Brain microvascular endothelial cell (primary cell): Measurements from ENCODE around the gene CHMP3.

Experiments used
- DNase-seq: peaks from one replicate; pipeline ENCODE4 v3.0.0-alpha.2; 2020
- H3K27ac ChIP-seq: fragments of 250-450 bp; sonication (Bioruptor Pico); 2 replicates; pipeline ENCODE4 v1.5.1; 2020; ENCODE audit warnings: mild to moderate bottlenecking, moderate library complexity
- H3K27me3 ChIP-seq: fragments of 250-450 bp; sonication (Bioruptor Pico); replicated peaks from 2 replicates; pipeline ENCODE4 v1.5.1; 2020; ENCODE audit warnings: mild to moderate bottlenecking
- H3K36me3 ChIP-seq: fragments of 250-450 bp; sonication (Bioruptor Pico); replicated peaks from 2 replicates; pipeline ENCODE4 v1.5.1; 2020; ENCODE audit warnings: mild to moderate bottlenecking
- H3K4me3 ChIP-seq: 2 replicates; pipeline ENCODE4 v1.5.1; 2011; ENCODE audit warnings: low read depth, mild to moderate bottlenecking, control low read depth, low read length, moderate library complexity
- CTCF ChIP-seq: IDR thresholded peaks from 2 replicates; pipeline ENCODE4 v1.5.1; 2011; ENCODE audit warnings: low read depth, mild to moderate bottlenecking, moderate library complexity, low read length, control low read depth, inconsistent platforms; ENCODE audit errors: missing control alignments
- in situ Hi-C: cut with HindIII; loops from 2 replicates; pipeline ENCODE4 v1.10.0; 2017; ENCODE audit warnings: low sequenced_read_pairs, low pct_ligation_motif_present

The CHMP3 gene

GRCh38 chr2:86519349-86519748 lies 43.9 kb downstream of the CHMP3 start:
- TF ChIP-seq CTCF = no peak
- in situ Hi-C loops = no loop called here
- H3K36me3 ChIP-seq = no peaks in the 10 kb centered on the region
- H3K27ac ChIP-seq = no peak overlapping the region
- no peak overlapping the region for H3K4me3 ChIP-seq
- no peak for DNase-seq
- no peaks in the 10 kb centered on the region for H3K27me3 ChIP-seq

DNA sequence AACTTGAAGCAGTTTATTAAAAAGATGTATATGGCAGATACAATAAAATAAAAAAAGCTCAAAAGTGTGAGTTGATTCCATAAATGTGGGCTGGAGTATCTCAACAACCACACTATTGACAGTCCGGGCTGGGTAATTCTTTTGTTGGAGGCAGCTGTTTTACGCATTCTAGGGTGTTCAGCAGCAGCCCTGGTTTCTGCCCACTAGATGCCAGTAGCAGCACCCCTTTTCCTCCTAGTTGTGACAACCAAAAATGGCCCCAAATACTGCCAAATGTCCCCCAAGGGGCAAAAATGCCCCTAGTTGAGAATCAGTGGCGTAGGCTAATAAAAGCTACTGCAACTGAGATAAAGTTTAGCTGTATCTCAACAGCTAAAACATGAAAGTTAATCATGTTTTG lies 44.8 kb downstream of the CHMP3 start:
- no peaks in the 10 kb centered on the region for H3K36me3 ChIP-seq
- in situ Hi-C loops = no loop called here
- no peak overlapping the region for H3K4me3 ChIP-seq
- no peak for DNase-seq
- no peaks in the 10 kb centered on the region for H3K27me3 ChIP-seq
- no peak overlapping the region for H3K27ac ChIP-seq
- TF ChIP-seq CTCF = peak; percentile 62

DNA sequence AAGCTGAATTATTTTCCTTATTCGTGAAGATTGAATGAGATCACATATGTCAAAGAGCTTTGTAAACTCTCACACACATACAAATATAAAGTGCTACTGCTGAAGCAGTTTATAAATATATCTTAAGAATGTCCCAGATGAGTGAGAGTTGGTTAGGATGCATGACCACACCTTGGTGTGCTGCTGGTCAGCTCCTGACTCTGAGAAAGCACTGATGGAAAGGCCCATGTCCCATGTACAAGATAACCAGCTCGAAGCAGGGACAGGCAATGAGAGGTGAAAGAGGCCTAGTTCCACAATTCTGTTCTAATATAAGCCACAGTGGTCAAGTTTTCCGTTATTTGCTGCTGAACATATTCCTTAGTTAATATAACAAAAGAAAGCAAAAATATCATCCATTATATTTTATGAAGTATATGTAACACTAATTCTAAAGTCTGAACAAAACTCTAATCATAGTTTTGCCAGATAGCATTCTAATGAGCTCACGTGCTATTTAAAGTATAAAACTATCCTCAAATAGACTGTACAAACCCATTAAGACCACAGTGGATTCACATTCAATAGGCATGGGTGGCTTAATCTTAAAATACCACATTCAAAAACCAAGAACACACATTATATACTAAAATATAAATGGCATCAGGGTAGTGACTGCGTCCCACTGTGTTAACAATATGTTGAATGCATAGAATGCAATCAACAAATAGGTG lies 49.1 kb downstream of the CHMP3 start:
- TF ChIP-seq CTCF = no peak
- no peak overlapping the region for H3K27ac ChIP-seq
- H3K36me3 ChIP-seq = no peaks in the 10 kb centered on the region
- H3K27me3 ChIP-seq = no peaks in the 10 kb centered on the region
- no peak overlapping the region for H3K4me3 ChIP-seq
- no peak for DNase-seq
- in situ Hi-C loops = no loop called here

GRCh38 chr2:86512892-86513291 lies 50.4 kb downstream of the CHMP3 start:
- Histone ChIP-seq H3K27me3 (no peaks in the 10 kb centered on the region), H3K4me3 (no peak overlapping the region), H3K36me3 (peaks cover 2% of the 10 kb centered on the region), H3K27ac (no peak overlapping the region)
- in situ Hi-C loops = no loop called here
- no peak for DNase-seq
- TF ChIP-seq CTCF = no peak

DNA sequence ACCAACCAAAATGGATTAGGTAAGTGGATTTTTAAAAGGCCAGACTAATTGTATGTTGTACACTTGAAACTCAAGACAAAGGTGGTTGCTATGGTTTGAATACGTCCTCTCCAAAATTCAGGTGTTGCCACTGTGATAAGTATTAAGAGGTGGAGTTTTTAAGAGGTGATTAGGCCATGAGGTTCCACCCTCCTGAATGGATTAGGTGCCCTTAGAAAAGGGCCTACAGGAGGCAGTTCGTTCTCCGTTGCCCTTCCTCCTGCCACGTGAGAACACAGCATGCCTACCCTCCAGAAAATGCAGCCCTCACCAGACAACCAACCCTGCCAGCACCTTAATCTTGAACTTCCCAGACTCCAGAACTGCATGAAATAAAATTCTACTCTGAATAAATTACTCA lies 51.2 kb downstream of the CHMP3 start:
- Histone ChIP-seq H3K27me3 (no peaks in the 10 kb centered on the region), H3K4me3 (no peak overlapping the region), H3K36me3 (peaks cover 7% of the 10 kb centered on the region), H3K27ac (no peak overlapping the region)
- in situ Hi-C loops = no loop called here
- no peak for TF ChIP-seq CTCF
- no peak for DNase-seq

DNA sequence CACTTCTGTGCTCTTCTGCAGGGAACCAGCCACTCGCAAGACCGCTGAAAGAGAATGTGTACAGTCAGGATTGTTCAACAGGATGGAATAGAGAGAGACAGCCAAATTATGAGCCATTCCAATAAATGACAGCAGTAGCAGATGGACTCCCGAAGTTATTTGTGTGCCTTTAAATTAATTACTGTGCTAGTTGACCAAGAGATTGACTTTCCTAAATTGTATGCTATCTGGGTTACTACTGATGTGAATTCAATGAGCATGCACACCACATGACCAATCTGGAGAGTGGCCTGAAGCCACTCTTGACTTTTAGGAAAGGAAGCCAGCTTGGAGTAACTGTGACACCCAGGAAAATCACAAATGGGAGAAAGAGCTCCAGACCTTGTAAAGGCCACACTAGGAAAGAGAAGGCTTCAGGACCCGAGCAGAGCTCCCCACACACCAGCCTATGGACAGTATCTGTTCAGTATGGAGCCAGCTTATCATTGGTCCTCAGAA lies 52.8 kb downstream of the CHMP3 start:
- DNase-seq = no peak
- in situ Hi-C loops = no loop called here
- Histone ChIP-seq H3K27me3 (no peaks in the 10 kb centered on the region), H3K27ac (no peak overlapping the region), H3K4me3 (no peak overlapping the region), H3K36me3 (peaks cover 8% of the 10 kb centered on the region)
- no peak for TF ChIP-seq CTCF
